GM23248 (cell line): Measurements from ENCODE around the gene DNAJA4.

Experiments
- EZH2 ChIP-seq: fragments of 200-600 bp; sonication (generic); IDR thresholded peaks from 2 replicates; pipeline ENCODE4 v1.6.1; 2018; ENCODE audit warnings: antibody characterized with exemption, mild to moderate bottlenecking; ENCODE audit not compliant: insufficient read depth, poor library complexity, severe bottlenecking
- EZH2phosphoT487 ChIP-seq: fragments of 200-600 bp; sonication (generic); IDR thresholded peaks from 2 replicates; pipeline ENCODE4 v1.6.1; 2018; ENCODE audit warnings: antibody characterized with exemption, moderate library complexity, mild to moderate bottlenecking, low read depth; ENCODE audit not compliant: insufficient read depth

- TF ChIP-seq EZH2phosphoT487, result no peak
- no peak for TF ChIP-seq EZH2
Measured at GRCh38 chr15:78307976-78308375, 43.6 kb downstream of the DNAJA4 start.
